Measurements from ENCODE around the gene PARD3B. TPM values are rescaled to one million over a fixed set of nuclear protein-coding genes. Genes with fewer than 3 reads are reported as not detected.

The PARD3B gene
- total RNA-seq, 1 experiment from 2014 or later: 2.0 TPM

DNA sequence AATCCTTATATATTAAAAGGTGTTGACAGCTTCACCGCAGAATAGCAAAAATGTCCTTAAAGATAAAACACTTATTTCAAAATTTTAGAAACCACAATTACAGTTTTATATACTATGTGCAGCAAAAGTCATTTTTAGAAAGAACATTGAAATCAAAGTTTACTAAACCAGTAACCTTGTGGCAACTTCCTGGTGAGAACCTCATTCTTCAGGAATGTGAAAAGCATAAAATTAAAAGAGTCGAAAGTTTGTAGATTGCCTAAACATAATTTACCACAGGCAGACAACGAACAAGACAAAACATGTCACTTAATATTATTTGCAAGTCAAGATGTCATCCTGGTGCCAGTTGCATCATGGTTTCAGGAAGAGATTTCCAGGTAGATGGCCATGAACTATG, 1028.7 kb downstream of the PARD3B start:
- H3K79me2 ChIP-seq (ENCODE audit: insufficient read depth, low read length): no peaks in the 10 kb centered on the region
- H4K20me1 ChIP-seq (ENCODE audit: insufficient read depth): no peaks in the 10 kb centered on the region
- ATAC-seq (no peak), DNase-seq (ENCODE audit: low read depth, low spot score) (no peak)
- RAD21 ChIA-PET (ENCODE audit: low non-redundant PET in 1 of 2, low total read pairs in 2 of 2, uncharacterized antibody in 2 of 2, unreplicated experiment in 2 of 2): no interaction called here
- POLR2A ChIA-PET: no interaction called here
- no peak overlapping the region for H3K27ac ChIP-seq (ENCODE audit: low read depth, low read length)
- H3K36me3 ChIP-seq (ENCODE audit: control insufficient read depth in 1 of 2, insufficient read depth in 2 of 2, low read length in 2 of 2): no peaks in the 10 kb centered on the region
- BruUV-seq (replicated peaks): no TSS peak
- no peaks in the 10 kb centered on the region for H3K9me3 ChIP-seq (ENCODE audit: control insufficient read depth in 1 of 2, insufficient read depth in 1 of 2, low read depth in 1 of 2, low read length in 2 of 2)
- H2AFZ ChIP-seq (ENCODE audit: low read depth, low read length, poor library complexity, severe bottlenecking): no peak overlapping the region
- TF ChIP-seq CEBPB (IDR thresholded peaks at IDR 0.05; ENCODE audit: low read depth) (no peak), EGR1 (IDR thresholded peaks at IDR 0.05; ENCODE audit: low read depth) (no peak), EZH2 (IDR thresholded peaks at IDR 0.05) (no peak), SRF (IDR thresholded peaks at IDR 0.05; ENCODE audit: low read depth) (no peak), POLR2A (IDR thresholded peaks at IDR 0.05; ENCODE audit: borderline replicate concordance, extremely low read depth, insufficient read depth, insufficient read length) (no peak), JUND (IDR thresholded peaks at IDR 0.05) (no peak), CBX3 (IDR thresholded peaks at IDR 0.05; ENCODE audit: low read depth) (no peak), RAD21 (IDR thresholded peaks at IDR 0.05; ENCODE audit: low read depth) (no peak), YY1 (IDR thresholded peaks at IDR 0.05; ENCODE audit: extremely low read depth, insufficient replicate concordance, low read depth, low read length) (no peak)
- TF ChIP-seq, protein P1, sequence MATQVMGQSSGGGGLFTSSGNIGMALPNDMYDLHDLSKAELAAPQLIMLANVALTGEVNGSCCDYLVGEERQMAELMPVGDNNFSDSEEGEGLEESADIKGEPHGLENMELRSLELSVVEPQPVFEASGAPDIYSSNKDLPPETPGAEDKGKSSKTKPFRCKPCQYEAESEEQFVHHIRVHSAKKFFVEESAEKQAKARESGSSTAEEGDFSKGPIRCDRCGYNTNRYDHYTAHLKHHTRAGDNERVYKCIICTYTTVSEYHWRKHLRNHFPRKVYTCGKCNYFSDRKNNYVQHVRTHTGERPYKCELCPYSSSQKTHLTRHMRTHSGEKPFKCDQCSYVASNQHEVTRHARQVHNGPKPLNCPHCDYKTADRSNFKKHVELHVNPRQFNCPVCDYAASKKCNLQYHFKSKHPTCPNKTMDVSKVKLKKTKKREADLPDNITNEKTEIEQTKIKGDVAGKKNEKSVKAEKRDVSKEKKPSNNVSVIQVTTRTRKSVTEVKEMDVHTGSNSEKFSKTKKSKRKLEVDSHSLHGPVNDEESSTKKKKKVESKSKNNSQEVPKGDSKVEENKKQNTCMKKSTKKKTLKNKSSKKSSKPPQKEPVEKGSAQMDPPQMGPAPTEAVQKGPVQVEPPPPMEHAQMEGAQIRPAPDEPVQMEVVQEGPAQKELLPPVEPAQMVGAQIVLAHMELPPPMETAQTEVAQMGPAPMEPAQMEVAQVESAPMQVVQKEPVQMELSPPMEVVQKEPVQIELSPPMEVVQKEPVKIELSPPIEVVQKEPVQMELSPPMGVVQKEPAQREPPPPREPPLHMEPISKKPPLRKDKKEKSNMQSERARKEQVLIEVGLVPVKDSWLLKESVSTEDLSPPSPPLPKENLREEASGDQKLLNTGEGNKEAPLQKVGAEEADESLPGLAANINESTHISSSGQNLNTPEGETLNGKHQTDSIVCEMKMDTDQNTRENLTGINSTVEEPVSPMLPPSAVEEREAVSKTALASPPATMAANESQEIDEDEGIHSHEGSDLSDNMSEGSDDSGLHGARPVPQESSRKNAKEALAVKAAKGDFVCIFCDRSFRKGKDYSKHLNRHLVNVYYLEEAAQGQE (IDR thresholded peaks at IDR 0.05; ENCODE audit: low read depth): no peak
- TF ChIP-seq, protein P2, sequence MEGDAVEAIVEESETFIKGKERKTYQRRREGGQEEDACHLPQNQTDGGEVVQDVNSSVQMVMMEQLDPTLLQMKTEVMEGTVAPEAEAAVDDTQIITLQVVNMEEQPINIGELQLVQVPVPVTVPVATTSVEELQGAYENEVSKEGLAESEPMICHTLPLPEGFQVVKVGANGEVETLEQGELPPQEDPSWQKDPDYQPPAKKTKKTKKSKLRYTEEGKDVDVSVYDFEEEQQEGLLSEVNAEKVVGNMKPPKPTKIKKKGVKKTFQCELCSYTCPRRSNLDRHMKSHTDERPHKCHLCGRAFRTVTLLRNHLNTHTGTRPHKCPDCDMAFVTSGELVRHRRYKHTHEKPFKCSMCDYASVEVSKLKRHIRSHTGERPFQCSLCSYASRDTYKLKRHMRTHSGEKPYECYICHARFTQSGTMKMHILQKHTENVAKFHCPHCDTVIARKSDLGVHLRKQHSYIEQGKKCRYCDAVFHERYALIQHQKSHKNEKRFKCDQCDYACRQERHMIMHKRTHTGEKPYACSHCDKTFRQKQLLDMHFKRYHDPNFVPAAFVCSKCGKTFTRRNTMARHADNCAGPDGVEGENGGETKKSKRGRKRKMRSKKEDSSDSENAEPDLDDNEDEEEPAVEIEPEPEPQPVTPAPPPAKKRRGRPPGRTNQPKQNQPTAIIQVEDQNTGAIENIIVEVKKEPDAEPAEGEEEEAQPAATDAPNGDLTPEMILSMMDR (IDR thresholded peaks at IDR 0.05 in 2 of 3, conservative IDR thresholded peaks at IDR 0.05 in 1 of 3; ENCODE audit: borderline replicate concordance in 1 of 3, insufficient read depth in 1 of 3, low read depth in 2 of 3, low read length in 2 of 3): no peak
- TF ChIP-seq, protein P3, sequence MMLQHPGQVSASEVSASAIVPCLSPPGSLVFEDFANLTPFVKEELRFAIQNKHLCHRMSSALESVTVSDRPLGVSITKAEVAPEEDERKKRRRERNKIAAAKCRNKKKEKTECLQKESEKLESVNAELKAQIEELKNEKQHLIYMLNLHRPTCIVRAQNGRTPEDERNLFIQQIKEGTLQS (IDR thresholded peaks at IDR 0.05): no peak
- no peak overlapping the region for H3K4me2 ChIP-seq (ENCODE audit: low read length)
- intact Hi-C loops (cut with micrococcal nuclease): no loop called here
- CTCF ChIA-PET: no interaction called here
- no peaks in the 10 kb centered on the region for H3K9me2 ChIP-seq (ENCODE audit: insufficient read depth)
- no peak overlapping the region for H3K9ac ChIP-seq (ENCODE audit: low read length)
- no peaks in the 10 kb centered on the region for H3K27me3 ChIP-seq (ENCODE audit: insufficient read depth, low read length)
- H3K4me3 ChIP-seq (replicated peaks in 1 of 2; ENCODE audit: low read depth in 1 of 2, low read length in 2 of 2): no peak overlapping the region
- no peaks in the 10 kb centered on the region for H3K4me1 ChIP-seq (ENCODE audit: control insufficient read depth in 1 of 2, insufficient read depth in 2 of 2, low read length in 2 of 2)
